ENCODE data around the gene COL1A1.

DNA sequence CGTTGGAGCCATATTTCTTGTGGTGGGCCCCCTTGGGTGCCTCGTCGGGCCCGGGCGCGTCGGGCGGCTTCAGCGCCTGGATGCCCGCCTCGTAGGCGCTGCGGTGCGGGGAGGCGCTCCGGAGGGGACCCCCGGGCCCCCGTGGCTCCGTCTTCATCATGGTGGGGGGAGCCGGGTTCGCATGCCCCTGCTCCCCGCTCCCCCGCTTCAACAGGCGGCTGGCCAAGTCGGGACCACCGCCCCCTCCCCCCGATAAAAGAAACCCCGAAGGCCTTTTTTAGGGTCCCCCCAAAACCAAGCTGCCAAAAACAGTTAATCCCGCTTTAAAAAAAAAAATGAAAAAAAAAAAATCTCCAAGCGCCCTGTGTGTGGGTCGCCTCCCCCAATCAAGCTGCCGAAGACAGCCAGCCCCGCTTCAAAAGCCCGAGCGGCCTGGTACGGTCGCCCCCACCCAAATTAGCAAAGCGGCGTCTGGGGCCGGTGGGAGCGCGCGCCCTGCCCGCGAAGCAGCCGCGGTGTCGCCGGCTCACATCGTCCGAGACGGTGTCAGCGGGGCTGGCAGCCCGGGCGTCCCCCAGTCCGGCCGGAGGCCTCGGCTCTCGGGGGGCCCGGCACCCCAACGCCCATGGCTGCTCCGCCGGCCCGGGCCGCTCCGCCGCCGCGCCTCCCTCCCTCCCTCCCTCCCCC lies 50.9 kb downstream of the COL1A1 start, which contains the start of gene PPP1R9B:
- TF ChIP-seq, protein P1, sequence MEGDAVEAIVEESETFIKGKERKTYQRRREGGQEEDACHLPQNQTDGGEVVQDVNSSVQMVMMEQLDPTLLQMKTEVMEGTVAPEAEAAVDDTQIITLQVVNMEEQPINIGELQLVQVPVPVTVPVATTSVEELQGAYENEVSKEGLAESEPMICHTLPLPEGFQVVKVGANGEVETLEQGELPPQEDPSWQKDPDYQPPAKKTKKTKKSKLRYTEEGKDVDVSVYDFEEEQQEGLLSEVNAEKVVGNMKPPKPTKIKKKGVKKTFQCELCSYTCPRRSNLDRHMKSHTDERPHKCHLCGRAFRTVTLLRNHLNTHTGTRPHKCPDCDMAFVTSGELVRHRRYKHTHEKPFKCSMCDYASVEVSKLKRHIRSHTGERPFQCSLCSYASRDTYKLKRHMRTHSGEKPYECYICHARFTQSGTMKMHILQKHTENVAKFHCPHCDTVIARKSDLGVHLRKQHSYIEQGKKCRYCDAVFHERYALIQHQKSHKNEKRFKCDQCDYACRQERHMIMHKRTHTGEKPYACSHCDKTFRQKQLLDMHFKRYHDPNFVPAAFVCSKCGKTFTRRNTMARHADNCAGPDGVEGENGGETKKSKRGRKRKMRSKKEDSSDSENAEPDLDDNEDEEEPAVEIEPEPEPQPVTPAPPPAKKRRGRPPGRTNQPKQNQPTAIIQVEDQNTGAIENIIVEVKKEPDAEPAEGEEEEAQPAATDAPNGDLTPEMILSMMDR (IDR thresholded peaks at IDR 0.05; ENCODE audit: low read length), result no peak
- TF ChIP-seq EZH2 (optimal IDR thresholded peaks at IDR 0.05; ENCODE audit: low read depth, low read length) (no peak), EZH2phosphoT487 (IDR thresholded peaks at IDR 0.05; ENCODE audit: low read length) (no peak)
